Vagina (tissue), 2 donors: Measurements from ENCODE around the gene BRD3OS.

Experiments
- POLR2AphosphoS5 ChIP-seq, 2 donors: sonication (generic); formaldehyde crosslinking; IDR thresholded peaks; one replicate each; pipeline ENCODE4 v1.9.0; 2017; ENCODE audit warnings: antibody characterized with exemption in 2 of 2, mild to moderate bottlenecking in 2 of 2, low read depth in 1 of 2; ENCODE audit not compliant: insufficient read depth in 1 of 2
- TF ChIP-seq, protein P1 (sequence below), 3 experiments: fragments of 450-650 bp in 2 of 3; fragments of 200-600 bp in 1 of 3; sonication (generic) in 1 of 3; IDR thresholded peaks; one replicate each; pipeline ENCODE4 v1.5.1; 2017 to 2019; ENCODE audit warnings: antibody characterized with exemption in 3 of 3, mild to moderate bottlenecking in 2 of 3, moderate library complexity in 2 of 3

- TF ChIP-seq POLR2AphosphoS5 (IDR thresholded peaks at IDR 0.05; ENCODE audit: insufficient read depth in 1 of 2, low read depth in 1 of 2), result no peak
- TF ChIP-seq, protein P1, sequence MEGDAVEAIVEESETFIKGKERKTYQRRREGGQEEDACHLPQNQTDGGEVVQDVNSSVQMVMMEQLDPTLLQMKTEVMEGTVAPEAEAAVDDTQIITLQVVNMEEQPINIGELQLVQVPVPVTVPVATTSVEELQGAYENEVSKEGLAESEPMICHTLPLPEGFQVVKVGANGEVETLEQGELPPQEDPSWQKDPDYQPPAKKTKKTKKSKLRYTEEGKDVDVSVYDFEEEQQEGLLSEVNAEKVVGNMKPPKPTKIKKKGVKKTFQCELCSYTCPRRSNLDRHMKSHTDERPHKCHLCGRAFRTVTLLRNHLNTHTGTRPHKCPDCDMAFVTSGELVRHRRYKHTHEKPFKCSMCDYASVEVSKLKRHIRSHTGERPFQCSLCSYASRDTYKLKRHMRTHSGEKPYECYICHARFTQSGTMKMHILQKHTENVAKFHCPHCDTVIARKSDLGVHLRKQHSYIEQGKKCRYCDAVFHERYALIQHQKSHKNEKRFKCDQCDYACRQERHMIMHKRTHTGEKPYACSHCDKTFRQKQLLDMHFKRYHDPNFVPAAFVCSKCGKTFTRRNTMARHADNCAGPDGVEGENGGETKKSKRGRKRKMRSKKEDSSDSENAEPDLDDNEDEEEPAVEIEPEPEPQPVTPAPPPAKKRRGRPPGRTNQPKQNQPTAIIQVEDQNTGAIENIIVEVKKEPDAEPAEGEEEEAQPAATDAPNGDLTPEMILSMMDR (IDR thresholded peaks at IDR 0.05), result no peak
These were observed 30.0 kb upstream of the BRD3OS start for GRCh38 chr9:133995012-133995896.
